Measurements from ENCODE around the gene NRXN3.

The NRXN3 gene

GRCh38 chr14:78298298-78298697 lies 128.1 kb downstream of the NRXN3 start:
- Histone ChIP-seq H3K4me3 (ENCODE audit: low read depth, low read length) (no peak overlapping the region), H3K27ac (ENCODE audit: extremely low read depth, low read depth, low read length) (no peak overlapping the region), H3K36me3 (ENCODE audit: control insufficient read depth in 2 of 2, insufficient read depth in 1 of 2, low read length in 2 of 2) (no peaks in the 10 kb centered on the region), H3K9me3 (ENCODE audit: control insufficient read depth, insufficient read depth, low read depth, low read length) (no peaks in the 10 kb centered on the region), H3K4me1 (ENCODE audit: control insufficient read depth, insufficient read depth, low read length) (no peaks in the 10 kb centered on the region)
- POLR2A ChIA-PET = no interaction called here
- TF ChIP-seq CTCF (tag by site-specific recombination; IDR thresholded peaks at IDR 0.05) (no peak), ZNF398 (tag by site-specific recombination; IDR thresholded peaks at IDR 0.05) (no peak), ZNF404 (tag by site-specific recombination; IDR thresholded peaks at IDR 0.05) (no peak), HOXA7 (CRISPR knock-in tag; IDR thresholded peaks at IDR 0.05; ENCODE audit: borderline replicate concordance) (no peak), YY2 (tag by site-specific recombination; IDR thresholded peaks at IDR 0.05) (no peak), ZNF580 (tag by site-specific recombination; IDR thresholded peaks at IDR 0.05) (no peak), SP3 (tag by site-specific recombination; IDR thresholded peaks at IDR 0.05) (no peak), ZSCAN18 (tag by site-specific recombination; IDR thresholded peaks at IDR 0.05) (no peak), ZNF48 (tag by site-specific recombination; IDR thresholded peaks at IDR 0.05) (no peak), ZNF514 (tag by site-specific recombination; IDR thresholded peaks at IDR 0.05) (no peak), ZNF560 (tag by site-specific recombination; IDR thresholded peaks at IDR 0.05; ENCODE audit: borderline replicate concordance) (no peak), ZNF157 (tag by site-specific recombination; IDR thresholded peaks at IDR 0.05) (no peak), ZNF311 (tag by site-specific recombination; IDR thresholded peaks at IDR 0.05; ENCODE audit: borderline replicate concordance) (no peak), HOXD13 (CRISPR knock-in tag; IDR thresholded peaks at IDR 0.05; ENCODE audit: borderline replicate concordance) (no peak)
- CTCF ChIA-PET = interaction anchor here (0.5 kb wide), 1 partner anchor 17 kb away, joined by 3 read pairs; no protein-coding TSS in a partner anchor

- POLR2A ChIA-PET = no interaction called here
- no peak for TF ChIP-seq ZNF10 (tag by site-specific recombination; IDR thresholded peaks at IDR 0.05)
- no peak for TF ChIP-seq OVOL3 (tag by site-specific recombination; IDR thresholded peaks at IDR 0.05)
- TF ChIP-seq ZNF658 (tag by site-specific recombination; IDR thresholded peaks at IDR 0.05) = no peak
- no peak for TF ChIP-seq ZNF292 (tag by site-specific recombination; IDR thresholded peaks at IDR 0.05; ENCODE audit: borderline replicate concordance, low read depth)
- Histone ChIP-seq H3K36me3 (ENCODE audit: control insufficient read depth in 2 of 2, insufficient read depth in 1 of 2, low read length in 2 of 2) (no peaks in the 10 kb centered on the region), H3K9me3 (ENCODE audit: control insufficient read depth, insufficient read depth, low read depth, low read length) (no peaks in the 10 kb centered on the region), H3K27ac (ENCODE audit: extremely low read depth, low read depth, low read length) (no peak overlapping the region), H3K4me3 (ENCODE audit: low read depth, low read length) (no peak overlapping the region), H3K4me1 (ENCODE audit: control insufficient read depth, insufficient read depth, low read length) (0 out of 2 replicates have a peak, but pooled peaks cover 3% of the 10 kb centered on the region)
- CTCF ChIA-PET = interaction anchor here (0.6 kb wide), 1 partner anchor 647 kb away, joined by 3 read pairs; no protein-coding TSS in a partner anchor
Measured at GRCh38 chr14:78302841-78303240, 132.7 kb downstream of the NRXN3 start.

- CTCF ChIA-PET = interaction anchor here (0.6 to 0.7 kb wide), 2 partner anchors 143 to 163 kb away, joined by 4 to 5 read pairs; no protein-coding TSS in a partner anchor
- no peak overlapping the region for H3K27ac ChIP-seq (ENCODE audit: extremely low read depth, low read depth, low read length)
- H3K4me1 ChIP-seq (ENCODE audit: control insufficient read depth, insufficient read depth, low read length) = peaks cover 10% of the 10 kb centered on the region
- TF ChIP-seq PBX3 (CRISPR knock-in tag; IDR thresholded peaks at IDR 0.05) (no peak), ZNF148 (tag by site-specific recombination; IDR thresholded peaks at IDR 0.05; ENCODE audit: borderline replicate concordance) (no peak), ZBTB48 (tag by site-specific recombination; IDR thresholded peaks at IDR 0.05) (no peak), WT1 (tag by site-specific recombination; IDR thresholded peaks at IDR 0.05) (no peak), ZNF501 (tag by site-specific recombination; IDR thresholded peaks at IDR 0.05) (no peak), GFI1B (tag by site-specific recombination; IDR thresholded peaks at IDR 0.05) (no peak), GLIS2 (tag by site-specific recombination; IDR thresholded peaks at IDR 0.05) (no peak)
- no peaks in the 10 kb centered on the region for H3K36me3 ChIP-seq (ENCODE audit: control insufficient read depth in 2 of 2, insufficient read depth in 1 of 2, low read length in 2 of 2)
- H3K4me3 ChIP-seq (ENCODE audit: low read depth, low read length) = no peak overlapping the region
- POLR2A ChIA-PET = no interaction called here
- H3K9me3 ChIP-seq (ENCODE audit: control insufficient read depth, insufficient read depth, low read depth, low read length) = no peaks in the 10 kb centered on the region
Measured at GRCh38 chr14:78307671-78308070, 137.5 kb downstream of the NRXN3 start.
